GM21576 (cell line): ENCODE results near the gene CRIM1.

ENCODE experiments used
- ATAC-seq: cut with Tn5 transposase; IDR thresholded peaks from one replicate; pipeline ENCODE4 v1.9.1; 2021; ENCODE audit warnings: mild to moderate bottlenecking, moderate library complexity; ENCODE audit not compliant: unreplicated experiment

CRIM1 gene

GRCh38 chr2:36478999-36479398 lies 123.4 kb downstream of the CRIM1 start:
- ATAC-seq = no peak

- ATAC-seq = no peak
Measured at GRCh38 chr2:36479406-36479805, 123.8 kb downstream of the CRIM1 start.

GRCh38 chr2:36480028-36480427 lies 124.5 kb downstream of the CRIM1 start:
- ATAC-seq = no peak

GRCh38 chr2:36480636-36481035 lies 125.1 kb downstream of the CRIM1 start:
- ATAC-seq = no peak

GRCh38 chr2:36481709-36482108 lies 126.1 kb downstream of the CRIM1 start:
- ATAC-seq = no peak

GRCh38 chr2:36482576-36483214 lies 127.1 kb downstream of the CRIM1 start:
- ATAC-seq = no peak

GRCh38 chr2:36483290-36483689 lies 127.7 kb downstream of the CRIM1 start:
- no peak for ATAC-seq

GRCh38 chr2:36484454-36484853 lies 128.9 kb downstream of the CRIM1 start:
- ATAC-seq = no peak

GRCh38 chr2:36485521-36485920 lies 129.9 kb downstream of the CRIM1 start:
- ATAC-seq = no peak

- ATAC-seq = no peak
Measured at GRCh38 chr2:36486521-36487044, 131.0 kb downstream of the CRIM1 start.

GRCh38 chr2:36487947-36488346 lies 132.4 kb downstream of the CRIM1 start:
- no peak for ATAC-seq

- ATAC-seq = no peak
Measured at GRCh38 chr2:36489281-36489680, 133.7 kb downstream of the CRIM1 start.

- no peak for ATAC-seq
Measured at GRCh38 chr2:36490749-36491148, 135.2 kb downstream of the CRIM1 start.

- no peak for ATAC-seq
Measured at GRCh38 chr2:36492216-36492945, 136.8 kb downstream of the CRIM1 start.

GRCh38 chr2:36493306-36493705 lies 137.7 kb downstream of the CRIM1 start:
- no peak for ATAC-seq

GRCh38 chr2:36497570-36498163 lies 142.1 kb downstream of the CRIM1 start:
- ATAC-seq = no peak

GRCh38 chr2:36499128-36499820 lies 143.7 kb downstream of the CRIM1 start:
- ATAC-seq = no peak

- no peak for ATAC-seq
Measured at GRCh38 chr2:36500072-36500471, 144.5 kb downstream of the CRIM1 start.

GRCh38 chr2:36502081-36502480 lies 146.5 kb downstream of the CRIM1 start:
- ATAC-seq = no peak

GRCh38 chr2:36507408-36507812 lies 151.8 kb downstream of the CRIM1 start:
- peak; percentile 96 for ATAC-seq

- ATAC-seq = no peak
Measured at GRCh38 chr2:36509075-36509474, 153.5 kb downstream of the CRIM1 start.
